Mucosa of rectum (tissue), 2 donors: ENCODE data around the gene TSNAXIP1.

Source experiments
- H3K27ac ChIP-seq, 2 donors: one replicate each; pipeline ENCODE4 v1.7.0; 2013; ENCODE audit warnings: inconsistent platforms in 2 of 2, low read depth in 2 of 2, low read length in 2 of 2
- H3K27me3 ChIP-seq, 2 donors: one replicate each; pipeline ENCODE4 v1.7.0; 2013; ENCODE audit warnings: low read length in 2 of 2; ENCODE audit not compliant: control insufficient read depth in 2 of 2, insufficient read depth in 2 of 2
- H3K36me3 ChIP-seq, 2 donors: one replicate each; pipeline ENCODE4 v1.7.0; 2013; ENCODE audit warnings: low read length in 2 of 2; ENCODE audit not compliant: control insufficient read depth in 2 of 2, insufficient read depth in 2 of 2
- H3K4me1 ChIP-seq, 2 donors: one replicate each; pipeline ENCODE4 v1.7.0; 2013; ENCODE audit warnings: low read length in 2 of 2, mild to moderate bottlenecking in 1 of 2; ENCODE audit not compliant: control insufficient read depth in 2 of 2, insufficient read depth in 2 of 2
- H3K4me3 ChIP-seq, 2 donors: one replicate each; pipeline ENCODE4 v1.7.0; 2013; ENCODE audit warnings: low read length in 2 of 2
- H3K9ac ChIP-seq, 2 donors: one replicate each; pipeline ENCODE4 v1.7.0; 2013; ENCODE audit warnings: low read length in 2 of 2, low read depth in 1 of 2, mild to moderate bottlenecking in 1 of 2
- H3K9me3 ChIP-seq, 2 donors: one replicate each; pipeline ENCODE4 v1.7.0; 2013; ENCODE audit warnings: low read length in 2 of 2; ENCODE audit not compliant: control insufficient read depth in 2 of 2
- donor health status: healthy.
- donor health status: Normal muscosa, but diverticular disease.

Gene TSNAXIP1

DNA sequence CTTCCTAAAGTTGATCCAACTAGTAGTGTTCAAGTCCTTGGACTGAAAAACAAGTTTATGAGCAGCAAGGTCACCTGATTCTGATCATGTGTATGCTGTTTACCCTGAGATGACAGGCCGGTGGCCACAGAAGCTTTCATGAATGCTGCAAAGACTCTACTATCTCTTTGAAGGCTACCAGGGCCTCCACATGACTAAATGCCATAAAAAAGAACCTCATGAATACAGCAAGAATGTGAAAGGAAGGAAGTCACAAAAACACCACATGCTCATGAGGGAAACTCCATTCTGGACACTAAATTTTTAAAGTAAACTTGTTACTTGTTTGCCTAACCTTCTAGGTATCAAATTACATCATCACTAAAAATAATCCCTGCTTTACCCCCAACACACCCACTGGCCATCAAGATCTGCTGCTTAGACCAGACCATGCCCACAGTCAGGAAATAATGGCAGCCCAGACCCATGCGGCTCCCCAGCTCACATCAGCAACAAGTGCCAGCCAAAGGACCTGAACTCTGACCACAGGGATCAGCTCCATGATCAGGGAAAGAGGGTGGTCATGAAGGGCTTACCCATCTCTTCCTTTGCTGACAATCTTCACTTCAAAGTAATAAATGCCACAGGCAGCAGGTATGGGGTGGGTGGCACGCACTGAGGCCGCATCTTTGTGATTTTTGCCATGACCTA, 1.7 kb upstream of the TSNAXIP1 start:
- Histone ChIP-seq H3K4me3 (peak overlapping the region; percentile 93), H3K27ac (no peak overlapping the region), H3K9ac (peak overlapping the region in 1 of 2 donors; percentile 93), H3K36me3 (peaks cover 16 to 17% of the 10 kb centered on the region in 2 donors), H3K9me3 (no peaks in the 10 kb centered on the region), H3K27me3 (no peaks in the 10 kb centered on the region), H3K4me1 (peaks cover 14 to 23% of the 10 kb centered on the region in 2 donors)

GRCh38 chr16:67805718-67806427, 816 bp upstream of the TSNAXIP1 start:
- H3K4me1 ChIP-seq = peaks cover 14 to 20% of the 10 kb centered on the region in 2 donors
- peak overlapping the region; percentile 93 to 95 for H3K9ac ChIP-seq
- peak overlapping the region; percentile 67 to 68 for H3K27ac ChIP-seq
- H3K4me3 ChIP-seq = peak overlapping the region; percentile 93
- no peaks in the 10 kb centered on the region for H3K9me3 ChIP-seq
- peaks cover 11% of the 10 kb centered on the region in 2 donors for H3K36me3 ChIP-seq
- no peaks in the 10 kb centered on the region for H3K27me3 ChIP-seq

DNA sequence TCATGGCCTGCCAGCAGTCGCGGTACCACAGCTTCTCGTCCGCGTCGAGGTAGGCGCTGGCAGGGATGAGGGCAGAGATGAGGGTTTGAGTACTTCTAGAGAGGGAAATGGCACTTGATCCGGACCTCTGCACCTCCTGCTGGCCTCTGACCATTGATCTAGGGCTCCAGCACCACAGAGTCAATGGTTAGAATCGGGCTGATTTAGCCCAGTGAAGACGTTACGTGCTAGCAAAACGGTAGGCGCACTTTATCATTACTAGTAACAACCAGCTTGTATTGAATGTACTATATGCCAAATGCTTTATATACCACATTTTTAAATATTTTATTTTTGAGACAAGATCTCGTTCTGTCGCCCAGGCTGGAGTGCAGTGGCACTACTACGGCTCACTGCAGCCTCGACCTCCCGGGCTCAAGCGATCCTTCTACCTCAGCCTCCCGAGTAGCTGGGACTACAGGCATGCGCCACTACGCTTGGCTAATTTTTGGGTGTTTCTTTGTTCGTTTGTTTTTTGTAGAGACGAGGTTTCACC, 526 bp downstream of the TSNAXIP1 start:
- no peaks in the 10 kb centered on the region for H3K9me3 ChIP-seq
- H3K4me3 ChIP-seq = peak overlapping the region; percentile 93
- peaks cover 5 to 9% of the 10 kb centered on the region in 2 donors for H3K36me3 ChIP-seq
- peaks cover 14 to 20% of the 10 kb centered on the region in 2 donors for H3K4me1 ChIP-seq
- peak overlapping the region in 1 of 2 donors; percentile 60 for H3K27ac ChIP-seq
- peak overlapping the region; percentile 61 to 95 for H3K9ac ChIP-seq
- no peaks in the 10 kb centered on the region for H3K27me3 ChIP-seq

GRCh38 chr16:67811899-67812298, 5.2 kb downstream of the TSNAXIP1 start:
- Histone ChIP-seq H3K27ac (no peak overlapping the region), H3K36me3 (no peaks in the 10 kb centered on the region), H3K4me3 (no peak overlapping the region), H3K9me3 (no peaks in the 10 kb centered on the region), H3K27me3 (no peaks in the 10 kb centered on the region), H3K9ac (no peak overlapping the region), H3K4me1 (peaks cover 10 to 11% of the 10 kb centered on the region in 2 donors)

DNA sequence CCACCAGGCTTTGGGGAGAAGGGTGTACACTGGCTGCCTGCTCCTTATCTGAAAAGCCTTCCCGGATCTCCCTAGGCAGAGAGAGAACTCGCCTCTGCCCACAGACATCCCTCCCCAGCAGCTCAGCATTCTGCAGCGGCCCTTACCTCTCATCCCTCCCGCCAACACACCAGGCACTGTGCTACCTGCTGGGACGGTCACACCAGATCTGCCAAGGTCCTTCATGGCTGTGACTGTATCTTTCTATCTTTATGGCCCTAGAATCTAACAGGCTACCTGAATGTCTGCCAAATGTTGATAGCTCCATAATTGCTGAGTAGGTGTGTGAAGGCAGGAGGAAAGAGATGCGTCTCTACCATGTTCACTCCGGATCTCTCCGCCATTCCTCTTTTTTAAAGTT, 7.9 kb downstream of the TSNAXIP1 start:
- Histone ChIP-seq H3K27me3 (no peaks in the 10 kb centered on the region), H3K27ac (no peak overlapping the region), H3K9me3 (no peaks in the 10 kb centered on the region), H3K36me3 (no peaks in the 10 kb centered on the region), H3K4me3 (no peak overlapping the region), H3K4me1 (peaks cover 6% of the 10 kb centered on the region in 2 donors), H3K9ac (no peak overlapping the region)

- Histone ChIP-seq H3K4me3 (no peak overlapping the region), H3K27me3 (no peaks in the 10 kb centered on the region), H3K9me3 (no peaks in the 10 kb centered on the region), H3K4me1 (no peaks in the 10 kb centered on the region), H3K27ac (no peak overlapping the region), H3K9ac (no peak overlapping the region), H3K36me3 (no peaks in the 10 kb centered on the region)
Observed at GRCh38 chr16:67820608-67821259, 14.0 kb downstream of the TSNAXIP1 start.

DNA sequence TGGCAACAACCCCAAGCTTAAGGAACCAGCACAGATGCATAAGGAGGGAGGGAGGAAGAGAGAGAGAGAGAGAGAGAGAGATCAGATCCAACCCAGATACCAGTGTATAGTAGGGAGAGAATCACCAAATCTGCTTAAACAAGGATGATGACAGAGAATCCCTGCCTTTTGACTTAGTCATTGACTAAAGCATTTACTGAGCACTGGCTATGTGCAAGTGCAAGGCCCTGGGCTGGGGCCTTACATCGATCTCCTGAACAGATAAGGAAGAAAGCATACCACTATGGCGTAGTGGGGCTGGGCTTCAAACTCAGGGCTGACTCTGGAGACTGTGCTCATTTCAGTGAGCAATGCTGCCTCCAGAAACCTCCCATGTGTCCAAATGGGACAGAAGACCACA, 15.8 kb downstream of the TSNAXIP1 start:
- no peaks in the 10 kb centered on the region for H3K27me3 ChIP-seq
- H3K9me3 ChIP-seq = no peaks in the 10 kb centered on the region
- no peak overlapping the region for H3K4me3 ChIP-seq
- no peak overlapping the region for H3K9ac ChIP-seq
- H3K27ac ChIP-seq = no peak overlapping the region
- peaks cover 4 to 6% of the 10 kb centered on the region in 2 donors for H3K36me3 ChIP-seq
- no peaks in the 10 kb centered on the region for H3K4me1 ChIP-seq

GRCh38 chr16:67825119-67825518, 18.4 kb downstream of the TSNAXIP1 start:
- H3K27me3 ChIP-seq = no peaks in the 10 kb centered on the region
- no peak overlapping the region for H3K4me3 ChIP-seq
- no peaks in the 10 kb centered on the region for H3K4me1 ChIP-seq
- no peaks in the 10 kb centered on the region for H3K9me3 ChIP-seq
- no peak overlapping the region for H3K27ac ChIP-seq
- no peak overlapping the region for H3K9ac ChIP-seq
- peaks cover 11 to 26% of the 10 kb centered on the region in 2 donors for H3K36me3 ChIP-seq

GRCh38 chr16:67825906-67826305, 19.2 kb downstream of the TSNAXIP1 start:
- no peak overlapping the region for H3K4me3 ChIP-seq
- no peaks in the 10 kb centered on the region for H3K9me3 ChIP-seq
- no peaks in the 10 kb centered on the region for H3K27me3 ChIP-seq
- peaks cover 19 to 32% of the 10 kb centered on the region in 2 donors for H3K36me3 ChIP-seq
- H3K9ac ChIP-seq = no peak overlapping the region
- H3K4me1 ChIP-seq = no peaks in the 10 kb centered on the region
- no peak overlapping the region for H3K27ac ChIP-seq

DNA sequence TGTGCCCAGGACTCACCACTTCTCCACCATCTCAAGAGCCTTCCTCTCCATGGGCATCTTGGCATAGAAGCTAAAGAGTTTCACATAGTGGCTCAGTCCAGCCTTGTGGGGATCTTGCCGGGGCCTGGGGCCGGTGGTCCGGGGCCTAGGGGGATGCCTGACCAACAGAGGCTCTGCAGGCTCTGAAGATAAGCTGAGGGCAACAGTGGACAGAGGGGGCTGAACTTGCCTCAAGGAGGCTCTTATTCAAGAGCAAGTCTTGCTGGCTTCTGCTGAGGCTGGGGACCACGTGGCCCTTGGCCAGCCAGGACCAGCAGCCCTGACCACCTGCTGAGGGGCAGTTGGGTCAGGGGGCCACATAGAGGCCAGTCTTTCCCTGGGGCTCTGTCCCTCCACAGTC, 22.0 kb downstream of the TSNAXIP1 start:
- Histone ChIP-seq H3K36me3 (peaks cover 25 to 42% of the 10 kb centered on the region in 2 donors), H3K27me3 (no peaks in the 10 kb centered on the region), H3K9ac (no peak overlapping the region), H3K27ac (no peak overlapping the region), H3K9me3 (no peaks in the 10 kb centered on the region), H3K4me1 (peaks cover 8 to 9% of the 10 kb centered on the region in 2 donors), H3K4me3 (no peak overlapping the region)
